PC-9 (cell line): ENCODE measurements around the gene DGCR2. TPM values are rescaled to one million over a fixed set of nuclear protein-coding genes. Genes with fewer than 3 reads are reported as not detected.

ENCODE experiments used
- BruUV-seq: library from RNA; stranded (reverse); fragments of 400-500 nt; replicated peaks from 2 replicates; lab custom pipeline; 2021; lab: Mats Ljungman, UMichigan
- CTCF ChIA-PET: fragments of 300-600 bp; sonication (Branson Sonifier 250); formaldehyde crosslinking; loops from one replicate; lab custom pipeline; 2022; ENCODE audit warnings: antibody characterized with exemption; lab: Charles Lee
- POLR2A ChIA-PET: fragments of 300-600 bp; sonication (Branson Sonifier 250); formaldehyde crosslinking; loops from one replicate; lab custom pipeline; 2022; ENCODE audit warnings: antibody characterized with exemption; ENCODE audit not compliant: unreplicated experiment; lab: Charles Lee
- DNase-seq, 2 experiments: peaks; one replicate each; pipeline versions ENCODE4 v3.0.0 to v3.0.0-alpha.2; 2015 to 2022; ENCODE audit warnings: mixed read lengths in 1 of 2
- H2AFZ ChIP-seq: fragments of 200-600 bp; sonication (generic); 2 replicates; pipeline ENCODE4 v1.8.1; 2017; ENCODE audit warnings: antibody characterized with exemption
- H3F3A ChIP-seq: fragments of 200-600 bp; sonication (generic); 2 replicates; pipeline ENCODE4 v1.8.1; 2017; ENCODE audit warnings: antibody characterized with exemption, mild to moderate bottlenecking, low read depth; ENCODE audit not compliant: insufficient read depth
- H3K27ac ChIP-seq: fragments of 200-600 bp; sonication (generic); 2 replicates; pipeline ENCODE4 v1.6.1; 2016; ENCODE audit warnings: mixed run types
- H3K27me3 ChIP-seq: fragments of 200-600 bp; sonication (generic); 2 replicates; pipeline ENCODE4 v1.6.1; 2016; ENCODE audit warnings: low read depth, mixed run types; ENCODE audit not compliant: insufficient read depth
- H3K36me3 ChIP-seq: fragments of 200-600 bp; sonication (generic); 2 replicates; pipeline ENCODE4 v1.6.1; 2016; ENCODE audit warnings: low read depth, mixed run types
- H3K4me1 ChIP-seq: fragments of 200-600 bp; sonication (generic); replicated peaks from 2 replicates; pipeline ENCODE4 v1.6.1; 2016; ENCODE audit warnings: mixed run types; ENCODE audit not compliant: insufficient read depth
- H3K4me2 ChIP-seq: fragments of 200-600 bp; sonication (generic); 2 replicates; pipeline ENCODE4 v1.6.1; 2017; ENCODE audit warnings: mixed run types
- H3K4me3 ChIP-seq: fragments of 200-600 bp; sonication (generic); 2 replicates; pipeline ENCODE4 v1.6.1; 2016; ENCODE audit warnings: mixed run types
- H3K79me2 ChIP-seq: fragments of 200-600 bp; sonication (generic); 2 replicates; pipeline ENCODE4 v1.6.1; 2017; ENCODE audit warnings: low read depth, mixed run types
- H3K9me2 ChIP-seq: fragments of 200-600 bp; sonication (generic); 2 replicates; pipeline ENCODE4 v1.8.1; 2017; ENCODE audit warnings: mild to moderate bottlenecking; ENCODE audit not compliant: insufficient read depth
- H3K9me3 ChIP-seq: fragments of 200-600 bp; sonication (generic); 2 replicates; pipeline ENCODE4 v1.8.1; 2016; ENCODE audit warnings: low read depth; ENCODE audit not compliant: insufficient read depth
- H4K20me1 ChIP-seq: fragments of 200-600 bp; sonication (generic); 2 replicates; pipeline ENCODE4 v1.8.1; 2017; ENCODE audit not compliant: insufficient read depth
- EZH2 ChIP-seq: fragments of 200-600 bp; sonication (generic); IDR thresholded peaks from 2 replicates; pipeline ENCODE4 v1.8.0; 2017; ENCODE audit warnings: antibody characterized with exemption, low read depth
- intact Hi-C: fragments of 100-400 bp; cut with micrococcal nuclease; formaldehyde crosslinking; loops from one replicate; pipeline ENCODE4 v1.10.0; 2022; ENCODE audit not compliant: unreplicated experiment
- total RNA-seq: library from RNA; stranded (reverse); gene quantifications from 2 replicates; pipeline ENCODE4 v1.2.3, GENCODE V29; 2021
- TF ChIP-seq, protein P1 (sequence below): fragments of 200-600 bp; sonication (generic); conservative IDR thresholded peaks from 2 replicates; pipeline ENCODE4 v1.6.1; 2017; ENCODE audit warnings: mixed run types, antibody characterized with exemption, mild to moderate bottlenecking, moderate library complexity

DGCR2 gene
- total RNA-seq, 1 experiment from 2014 or later, result 37.6 TPM

DNA sequence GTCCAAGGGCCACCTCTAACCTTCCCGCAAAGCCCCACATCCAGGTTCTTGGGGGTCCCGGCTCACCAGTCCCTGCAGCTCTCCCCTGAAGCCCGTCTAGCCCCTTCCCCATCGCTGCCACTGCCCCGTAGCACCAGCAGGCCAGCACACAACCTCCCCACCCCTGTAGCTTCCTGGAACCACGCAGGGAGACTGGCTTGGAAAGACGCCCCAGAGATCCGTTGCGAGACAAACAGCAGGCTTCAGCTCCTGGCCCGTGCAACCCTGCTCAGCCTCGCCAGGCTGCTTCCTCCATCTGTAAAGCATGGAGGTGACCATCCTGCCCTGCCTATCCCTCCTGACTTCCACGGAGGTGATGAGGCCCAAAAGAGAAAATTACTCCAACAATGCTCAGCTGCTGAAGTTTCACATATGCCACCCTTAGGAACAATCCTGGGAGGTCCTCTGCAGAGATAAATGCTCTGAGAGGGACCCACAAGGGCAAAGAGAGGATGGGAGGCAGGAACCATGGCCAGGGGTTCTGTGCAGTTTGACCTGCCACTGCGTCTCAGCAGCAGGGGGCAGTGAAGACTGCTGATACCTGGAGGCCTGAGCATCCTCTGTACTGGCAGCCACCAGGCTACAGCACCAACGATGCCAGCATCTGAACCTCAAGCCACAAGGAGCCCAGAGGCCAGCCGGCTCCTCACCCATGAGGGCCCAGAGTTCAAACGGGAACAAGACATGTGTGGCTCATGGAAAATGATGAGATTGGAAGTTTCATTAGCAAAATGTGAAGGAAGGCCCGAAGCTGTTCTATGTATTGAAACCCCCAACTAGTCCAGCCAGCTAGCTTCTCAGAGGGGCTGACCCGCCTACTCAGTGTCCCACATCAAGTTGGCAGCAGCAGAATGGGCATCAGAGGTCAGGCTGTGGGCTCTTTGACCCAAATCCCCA is 16.1 kb downstream of the DGCR2 start:
- no peak for TF ChIP-seq EZH2
- TF ChIP-seq, protein P1, sequence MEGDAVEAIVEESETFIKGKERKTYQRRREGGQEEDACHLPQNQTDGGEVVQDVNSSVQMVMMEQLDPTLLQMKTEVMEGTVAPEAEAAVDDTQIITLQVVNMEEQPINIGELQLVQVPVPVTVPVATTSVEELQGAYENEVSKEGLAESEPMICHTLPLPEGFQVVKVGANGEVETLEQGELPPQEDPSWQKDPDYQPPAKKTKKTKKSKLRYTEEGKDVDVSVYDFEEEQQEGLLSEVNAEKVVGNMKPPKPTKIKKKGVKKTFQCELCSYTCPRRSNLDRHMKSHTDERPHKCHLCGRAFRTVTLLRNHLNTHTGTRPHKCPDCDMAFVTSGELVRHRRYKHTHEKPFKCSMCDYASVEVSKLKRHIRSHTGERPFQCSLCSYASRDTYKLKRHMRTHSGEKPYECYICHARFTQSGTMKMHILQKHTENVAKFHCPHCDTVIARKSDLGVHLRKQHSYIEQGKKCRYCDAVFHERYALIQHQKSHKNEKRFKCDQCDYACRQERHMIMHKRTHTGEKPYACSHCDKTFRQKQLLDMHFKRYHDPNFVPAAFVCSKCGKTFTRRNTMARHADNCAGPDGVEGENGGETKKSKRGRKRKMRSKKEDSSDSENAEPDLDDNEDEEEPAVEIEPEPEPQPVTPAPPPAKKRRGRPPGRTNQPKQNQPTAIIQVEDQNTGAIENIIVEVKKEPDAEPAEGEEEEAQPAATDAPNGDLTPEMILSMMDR, result no peak; the same call in 1 of the 2 replicates
- DNase-seq, result no peak
- Histone ChIP-seq H3K36me3 (no peaks in the 10 kb centered on the region), H3K27me3 (no peaks in the 10 kb centered on the region), H3K4me1 (peaks cover 16% of the 10 kb centered on the region), H3K27ac (no peak overlapping the region), H3F3A (peaks cover 9% of the 10 kb centered on the region), H4K20me1 (peaks cover 12% of the 10 kb centered on the region), H3K9me2 (no peaks in the 10 kb centered on the region), H3K9me3 (no peaks in the 10 kb centered on the region), H3K4me3 (no peak overlapping the region), H2AFZ (no peak overlapping the region), H3K4me2 (no peak overlapping the region), H3K79me2 (peaks cover 67% of the 10 kb centered on the region)
- POLR2A ChIA-PET, result no interaction called here
- intact Hi-C loops, result no loop called here
- CTCF ChIA-PET, result no interaction called here
- no TSS peak for BruUV-seq

- POLR2A ChIA-PET, result no interaction called here
- Histone ChIP-seq H3K4me3 (no peak overlapping the region), H3K27me3 (no peaks in the 10 kb centered on the region), H3K9me3 (no peaks in the 10 kb centered on the region), H3K27ac (no peak overlapping the region), H3K4me1 (peaks cover 16% of the 10 kb centered on the region), H4K20me1 (peaks cover 12% of the 10 kb centered on the region), H3K79me2 (peaks cover 61% of the 10 kb centered on the region), H3K36me3 (no peaks in the 10 kb centered on the region), H3K4me2 (no peak overlapping the region), H3F3A (peaks cover 9% of the 10 kb centered on the region), H3K9me2 (no peaks in the 10 kb centered on the region), H2AFZ (no peak overlapping the region)
- CTCF ChIA-PET, result no interaction called here
- no TSS peak for BruUV-seq
- TF ChIP-seq, protein P1, result no peak
- TF ChIP-seq EZH2, result no peak
- intact Hi-C loops, result no loop called here
- DNase-seq, result no peak
Measured at GRCh38 chr22:19105456-19105855, 16.8 kb downstream of the DGCR2 start.

GRCh38 chr22:19103880-19104821 is 18.1 kb downstream of the DGCR2 start:
- DNase-seq, result no peak
- H2AFZ ChIP-seq, result no peak overlapping the region
- H3K4me1 ChIP-seq, result peaks cover 6% of the 10 kb centered on the region
- H3K36me3 ChIP-seq, result no peaks in the 10 kb centered on the region
- intact Hi-C loops, result no loop called here
- H3K4me3 ChIP-seq, result no peak overlapping the region
- H3K79me2 ChIP-seq, result peaks cover 52% of the 10 kb centered on the region
- no peak overlapping the region for H3K4me2 ChIP-seq
- CTCF ChIA-PET, result no interaction called here
- no peaks in the 10 kb centered on the region for H3K27me3 ChIP-seq
- H4K20me1 ChIP-seq, result peaks cover 12% of the 10 kb centered on the region
- TF ChIP-seq, protein P1, result no peak
- no peak for TF ChIP-seq EZH2
- H3K9me3 ChIP-seq, result no peaks in the 10 kb centered on the region
- POLR2A ChIA-PET, result no interaction called here
- BruUV-seq, result no TSS peak
- H3K9me2 ChIP-seq, result no peaks in the 10 kb centered on the region
- H3F3A ChIP-seq, result peaks cover 2% of the 10 kb centered on the region; the same call in 1 of the 2 replicates
- H3K27ac ChIP-seq, result no peak overlapping the region
